Upper lobe of left lung (tissue), 6 donors: ENCODE measurements around the gene CTSF. TPM values are rescaled to one million over a fixed set of nuclear protein-coding genes. Genes with fewer than 3 reads are reported as not detected.
"Not testable (repeated sequence)": the region's sequence is repeated elsewhere in the genome, so short reads cannot be mapped to it uniquely, and the experiment has no call there.

Experiments used
- ATAC-seq, 2 donors: fragments of 200-7000 bp; cut with Tn5 transposase; one replicate each; pipeline ENCODE4 v1.9.1; 2022; ENCODE audit warnings: mild to moderate bottlenecking in 2 of 2, moderate library complexity in 2 of 2; ENCODE audit not compliant: low FRiP score in 2 of 2
- DNase-seq, 2 donors: peaks; one replicate each; pipeline ENCODE4 v3.0.0-alpha.2; 2019 to 2020
- H3K27ac ChIP-seq, 4 donors: fragments of 200-600 bp; sonication (generic); one replicate each; pipeline ENCODE4 v1.5.1; 2016 to 2019
- H3K27me3 ChIP-seq, 4 donors: fragments of 200-600 bp; sonication (generic); one replicate each; pipeline ENCODE4 v1.5.1; 2017 to 2019
- H3K36me3 ChIP-seq, 4 donors: fragments of 200-600 bp; sonication (generic); one replicate each; pipeline ENCODE4 v1.5.1; 2016 to 2019
- H3K4me1 ChIP-seq, 4 donors: fragments of 200-600 bp; sonication (generic); one replicate each; pipeline ENCODE4 v1.5.1; 2018 to 2019
- H3K4me3 ChIP-seq, 4 donors: fragments of 200-600 bp; sonication (generic); one replicate each; pipeline ENCODE4 v1.5.1; 2017 to 2019; ENCODE audit warnings: mild to moderate bottlenecking in 2 of 4, moderate library complexity in 1 of 4
- H3K9me3 ChIP-seq, 4 donors: fragments of 200-600 bp; sonication (generic); one replicate each; pipeline ENCODE4 v1.5.1; 2018 to 2019
- EP300 ChIP-seq, 4 donors: sonication (generic); formaldehyde crosslinking; IDR thresholded peaks; one replicate each; pipeline ENCODE4 v1.5.1; 2017; ENCODE audit warnings: antibody characterized with exemption in 4 of 4, control low read depth in 2 of 4
- POLR2A ChIP-seq, 4 donors: fragments of 450-650 bp; IDR thresholded peaks; one replicate each; pipeline ENCODE4 v1.5.1; 2016 to 2017; ENCODE audit warnings: antibody characterized with exemption in 4 of 4, mild to moderate bottlenecking in 2 of 4
- POLR2AphosphoS5 ChIP-seq, 2 donors: sonication (generic); formaldehyde crosslinking; IDR thresholded peaks; one replicate each; pipeline ENCODE4 v1.5.1; 2017; ENCODE audit warnings: antibody characterized with exemption in 2 of 2
- WGBS, 2 donors: methylation state at CpG; one replicate each; pipeline ENCODE4 v1.1.5; 2017 to 2018; 5-methylcytosine and 5-hydroxymethylcytosine counted together
- total RNA-seq, 6 donors: library from RNA; depleted of rRNA in 4 of 6; stranded (reverse); fragments of >200 nt in 4 of 6; gene quantifications; one replicate each; pipeline versions ENCODE4 v1.1.0 to v1.2.1, GENCODE V29; 2016 to 2021
- TF ChIP-seq, protein P1 (sequence below), 6 experiments: fragments of 450-650 bp in 4 of 6; fragments of 200-600 bp in 2 of 6; sonication (generic) in 2 of 6; IDR thresholded peaks; one replicate each; pipeline ENCODE4 v1.5.1; 2016 to 2019; ENCODE audit warnings: antibody characterized with exemption in 6 of 6
- donor health status: DM: no; HTN: no; CAD: no; lungs with moderate emphysema.
- donor health status: DM: no; HTN: yes; CAD: no; lungs with severe emphysema.

CTSF gene
- total RNA-seq, 6 donors from 2014 or later: 28.5 to 81.7 (median 40.3) TPM

DNA sequence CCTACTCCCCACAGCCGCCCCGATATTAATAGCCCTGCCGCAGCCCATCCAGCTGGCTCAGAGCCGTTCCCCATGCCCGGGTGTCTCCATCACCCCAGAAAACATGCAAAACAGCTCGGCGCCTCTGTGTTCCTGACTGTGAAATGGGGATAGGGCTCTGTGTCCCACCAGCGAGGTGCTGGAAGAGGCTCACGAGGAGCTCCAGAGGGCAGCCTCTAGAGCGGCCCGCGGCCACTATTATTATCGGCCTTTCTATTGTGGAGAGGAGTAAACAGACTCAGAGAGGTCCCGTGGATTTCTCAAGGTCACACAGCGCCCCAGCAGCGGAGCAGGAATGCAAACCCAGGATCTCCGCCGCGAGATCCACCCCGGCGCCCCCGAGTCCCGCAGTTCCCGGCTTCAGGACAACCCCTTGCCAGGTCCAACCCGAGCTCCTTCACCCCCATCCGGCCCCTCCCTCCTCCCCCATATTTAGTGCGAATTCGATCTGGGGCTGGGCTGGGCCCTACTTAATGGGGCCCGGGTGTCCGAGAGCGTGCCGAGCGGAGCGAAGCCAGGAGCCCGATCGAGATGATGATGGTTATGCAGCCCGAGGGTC, 21.9 kb downstream of the CTSF start, which contains the start of gene ACTN3:
Gene ACTN3 (plus strand): TSS at position 536 of the 598 bp plus-strand sequence. CDS start 35 bp downstream, at position 571.
- Histone ChIP-seq H3K9me3 (no peaks in the 10 kb centered on the region), H3K27ac (peak within 1 kb of the TSS; percentile 70 to 85 (median 80)), H3K36me3 (peaks cover 0 to 15% (median 11%) of the 10 kb centered on the region in 4 donors), H3K27me3 (no peaks in the 10 kb centered on the region), H3K4me1 (peaks cover 23 to 38% (median 30%) of the 10 kb centered on the region in 4 donors), H3K4me3 (peak within 1 kb of the TSS; percentile 72 to 91 (median 74))
- WGBS, 2 donors: 7 to 10% methylated on average over 19 to 25 of the region's 37 CpGs
- no peak for TF ChIP-seq POLR2AphosphoS5 (IDR thresholded peaks at IDR 0.05)
- TF ChIP-seq EP300 (IDR thresholded peaks at IDR 0.05): no peak
- TF ChIP-seq, protein P1, sequence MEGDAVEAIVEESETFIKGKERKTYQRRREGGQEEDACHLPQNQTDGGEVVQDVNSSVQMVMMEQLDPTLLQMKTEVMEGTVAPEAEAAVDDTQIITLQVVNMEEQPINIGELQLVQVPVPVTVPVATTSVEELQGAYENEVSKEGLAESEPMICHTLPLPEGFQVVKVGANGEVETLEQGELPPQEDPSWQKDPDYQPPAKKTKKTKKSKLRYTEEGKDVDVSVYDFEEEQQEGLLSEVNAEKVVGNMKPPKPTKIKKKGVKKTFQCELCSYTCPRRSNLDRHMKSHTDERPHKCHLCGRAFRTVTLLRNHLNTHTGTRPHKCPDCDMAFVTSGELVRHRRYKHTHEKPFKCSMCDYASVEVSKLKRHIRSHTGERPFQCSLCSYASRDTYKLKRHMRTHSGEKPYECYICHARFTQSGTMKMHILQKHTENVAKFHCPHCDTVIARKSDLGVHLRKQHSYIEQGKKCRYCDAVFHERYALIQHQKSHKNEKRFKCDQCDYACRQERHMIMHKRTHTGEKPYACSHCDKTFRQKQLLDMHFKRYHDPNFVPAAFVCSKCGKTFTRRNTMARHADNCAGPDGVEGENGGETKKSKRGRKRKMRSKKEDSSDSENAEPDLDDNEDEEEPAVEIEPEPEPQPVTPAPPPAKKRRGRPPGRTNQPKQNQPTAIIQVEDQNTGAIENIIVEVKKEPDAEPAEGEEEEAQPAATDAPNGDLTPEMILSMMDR (IDR thresholded peaks at IDR 0.05): no peak
- TF ChIP-seq POLR2A (IDR thresholded peaks at IDR 0.05): no peak
- DNase-seq: peak; percentile 73 to 86
- peak in 1 of 2 donors; percentile 16 for ATAC-seq

GRCh38 chr11:66545701-66546367, 22.6 kb downstream of the CTSF start, which contains the start of gene ZDHHC24:
ZDHHC24 (minus strand) TSS chr11:66546048; CDS start chr11:66546003, 45 bp downstream.
- TF ChIP-seq POLR2A (IDR thresholded peaks at IDR 0.05) (peak in 3 of 4 donors; percentile 33 to 82 (median 66)), POLR2AphosphoS5 (IDR thresholded peaks at IDR 0.05) (peak; percentile 59 to 73)
- TF ChIP-seq, protein P1 (IDR thresholded peaks at IDR 0.05): no peak
- Histone ChIP-seq H3K4me1 (peaks cover 23 to 38% (median 30%) of the 10 kb centered on the region in 4 donors), H3K27ac (peak within 1 kb of the TSS; percentile 70 to 85 (median 80)), H3K36me3 (peaks cover 0 to 21% (median 12%) of the 10 kb centered on the region in 4 donors), H3K27me3 (no peaks in the 10 kb centered on the region), H3K9me3 (no peaks in the 10 kb centered on the region), H3K4me3 (peak within 1 kb of the TSS; percentile 72 to 91 (median 74))
- WGBS, 2 donors: 1% methylated on average over 33 to 57 of the region's 71 CpGs
- DNase-seq (peak; percentile 98 to 99), ATAC-seq (peak; percentile 96 to 98)

GRCh38 chr11:66544952-66545351, 23.5 kb downstream of the CTSF start:
- 74 to 75% methylated on average over 14 of the region's 14 CpGs for WGBS, 2 donors
- H3K4me3 ChIP-seq: peak overlapping the region in 3 of 4 donors; percentile 74 to 91 (median 75)
- peaks cover 0 to 29% (median 12%) of the 10 kb centered on the region in 4 donors for H3K36me3 ChIP-seq
- H3K4me1 ChIP-seq: peaks cover 23 to 38% (median 30%) of the 10 kb centered on the region in 4 donors
- DNase-seq, ATAC-seq, H3K9me3 ChIP-seq, H3K27me3 ChIP-seq: not testable (repeated sequence)
- peak overlapping the region in 1 of 4 donors; percentile 82 for H3K27ac ChIP-seq

DNA sequence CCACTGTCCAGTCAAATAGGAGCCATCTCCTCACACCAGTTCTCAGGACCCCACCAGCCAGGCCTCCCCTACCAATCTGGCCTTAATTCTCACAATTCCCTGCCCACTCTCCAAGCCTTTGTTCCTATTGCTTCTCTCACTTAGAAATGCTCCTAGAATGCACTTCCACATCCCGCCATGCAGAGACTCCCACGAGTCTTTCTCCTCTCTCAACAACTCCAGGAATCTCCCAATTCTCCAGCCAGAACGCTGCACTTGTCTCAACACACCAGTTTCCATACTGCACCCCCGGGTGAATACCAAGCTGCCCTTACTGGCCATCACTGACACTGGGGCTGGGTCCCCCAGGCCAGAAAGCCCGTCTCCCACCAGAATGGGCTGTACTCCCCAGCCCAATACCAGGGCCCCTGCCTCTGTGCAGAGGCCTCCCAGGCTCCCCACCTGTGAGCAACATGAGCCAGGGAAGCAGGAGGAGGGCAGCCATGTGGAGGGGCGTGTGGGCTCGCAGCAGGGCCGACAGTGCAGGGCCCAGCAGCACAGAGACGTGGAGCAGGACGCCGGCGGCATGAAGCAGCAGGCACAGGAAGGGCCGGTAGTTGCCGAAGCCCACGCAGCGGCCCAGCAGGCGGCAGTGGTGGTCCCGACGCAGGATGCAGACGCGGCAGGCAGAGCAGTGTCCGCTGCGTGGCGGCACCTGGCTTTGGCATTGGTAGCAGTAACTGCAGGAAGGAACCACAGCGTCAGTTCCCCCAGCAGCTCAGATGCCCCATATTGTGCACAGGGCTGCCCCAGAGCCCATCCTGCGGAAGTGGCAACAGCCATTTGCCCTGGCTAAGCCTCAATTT, 24.9 kb downstream of the CTSF start:
- DNase-seq: peak; percentile 62 to 89
- Histone ChIP-seq H3K27ac (peak overlapping the region in 3 of 4 donors; percentile 54 to 60 (median 55)), H3K36me3 (peaks cover 0 to 44% (median 27%) of the 10 kb centered on the region in 4 donors), H3K27me3 (no peaks in the 10 kb centered on the region), H3K4me3 (no peak overlapping the region), H3K9me3 (no peaks in the 10 kb centered on the region), H3K4me1 (peaks cover 23 to 38% (median 30%) of the 10 kb centered on the region in 4 donors)
- no peak for ATAC-seq
- TF ChIP-seq POLR2A (IDR thresholded peaks at IDR 0.05) (peak in 1 of 4 donors; percentile 11), EP300 (IDR thresholded peaks at IDR 0.05) (no peak)
- TF ChIP-seq, protein P1 (IDR thresholded peaks at IDR 0.05): peak; percentile 31 to 63 (median 49)
- WGBS, 2 donors: 40 to 44% methylated on average over 14 to 20 of the region's 26 CpGs
